Hepatocyte (in vitro differentiated cells): ENCODE measurements around the gene RBBP8NL. TPM values are rescaled to one million over a fixed set of nuclear protein-coding genes. Genes with fewer than 3 reads are reported as not detected.

ENCODE experiments used
- DNase-seq: peaks from one replicate; pipeline ENCODE4 v3.0.0-alpha.2; 2016; ENCODE audit warnings: low spot score
- H2AFZ ChIP-seq: fragments of 200-600 bp; sonication (generic); 2 replicates; pipeline ENCODE4 v1.6.0; 2016; ENCODE audit warnings: antibody characterized with exemption, mild to moderate bottlenecking
- H3K27ac ChIP-seq: fragments of 200-600 bp; sonication (generic); 2 replicates; pipeline ENCODE4 v1.5.1; 2016; ENCODE audit warnings: mild to moderate bottlenecking
- H3K27me3 ChIP-seq: fragments of 200-600 bp; sonication (generic); 2 replicates; pipeline ENCODE4 v1.6.1; 2016
- H3K36me3 ChIP-seq: fragments of 200-600 bp; sonication (generic); replicated peaks from 2 replicates; pipeline ENCODE4 v1.5.1; 2016; ENCODE audit warnings: low read depth; ENCODE audit not compliant: insufficient read depth
- H3K4me1 ChIP-seq: fragments of 200-600 bp; sonication (generic); 2 replicates; pipeline ENCODE4 v1.5.1; 2016; ENCODE audit warnings: mild to moderate bottlenecking, moderate library complexity; ENCODE audit not compliant: insufficient read depth
- H3K4me2 ChIP-seq: fragments of 200-600 bp; sonication (generic); 2 replicates; pipeline ENCODE4 v1.6.0; 2016
- H3K4me3 ChIP-seq: fragments of 200-600 bp; sonication (generic); 2 replicates; pipeline ENCODE4 v1.5.1; 2016; ENCODE audit warnings: mild to moderate bottlenecking
- H3K79me2 ChIP-seq: fragments of 200-600 bp; sonication (generic); 2 replicates; pipeline ENCODE4 v1.6.0; 2017; ENCODE audit warnings: mild to moderate bottlenecking
- H3K9me2 ChIP-seq: fragments of 200-600 bp; sonication (generic); replicated peaks from 2 replicates; pipeline ENCODE4 v1.6.0; 2017; ENCODE audit warnings: mild to moderate bottlenecking; ENCODE audit not compliant: insufficient read depth
- H3K9me3 ChIP-seq: fragments of 200-600 bp; sonication (generic); 2 replicates; pipeline ENCODE4 v1.5.1; 2016; ENCODE audit warnings: low read depth, mild to moderate bottlenecking
- H4K20me1 ChIP-seq: fragments of 200-600 bp; sonication (generic); 2 replicates; pipeline ENCODE4 v1.6.0; 2016; ENCODE audit warnings: mild to moderate bottlenecking; ENCODE audit not compliant: insufficient read depth, poor library complexity, severe bottlenecking
- EZH2 ChIP-seq: fragments of 200-600 bp; sonication (generic); IDR thresholded peaks from 2 replicates; pipeline ENCODE4 v1.6.1; 2016; ENCODE audit warnings: antibody characterized with exemption, mild to moderate bottlenecking, borderline replicate concordance
- EZH2phosphoT487 ChIP-seq: fragments of 200-600 bp; sonication (generic); IDR thresholded peaks from one replicate; pipeline ENCODE4 v1.6.1; 2018; ENCODE audit warnings: antibody characterized with exemption, mild to moderate bottlenecking, low read depth, moderate library complexity; ENCODE audit not compliant: unreplicated experiment, severe bottlenecking
- WGBS: methylation state at CpG from one replicate; pipeline ENCODE4 v1.1.6; 2016; ENCODE audit warnings: low lambda C conversion rate; ENCODE audit errors: missing lambda C conversion rate; 5-methylcytosine and 5-hydroxymethylcytosine counted together
- polyA plus RNA-seq: library from polyadenylated mRNA; unstranded; fragments of >200 nt; fragmentation: Nextera tagmentation; extraction: Ambion mirVana; gene quantifications from 2 replicates; pipeline ENCODE4 v1.2.1, GENCODE V29; 2016
- total RNA-seq: library from RNA; depleted of rRNA; stranded (reverse); fragments of >200 nt; gene quantifications from 2 replicates; pipeline ENCODE4 v1.2.3, GENCODE V29; 2014
- TF ChIP-seq, protein P1 (sequence below): fragments of 200-600 bp; sonication (generic); IDR thresholded peaks from 2 replicates; pipeline ENCODE4 v1.5.1; 2016; ENCODE audit warnings: antibody characterized with exemption, mild to moderate bottlenecking; ENCODE audit not compliant: poor library complexity

RBBP8NL gene
- total and polyA plus RNA-seq, 2 experiments from 2014 or later, result 5.7 to 6.4 TPM

DNA sequence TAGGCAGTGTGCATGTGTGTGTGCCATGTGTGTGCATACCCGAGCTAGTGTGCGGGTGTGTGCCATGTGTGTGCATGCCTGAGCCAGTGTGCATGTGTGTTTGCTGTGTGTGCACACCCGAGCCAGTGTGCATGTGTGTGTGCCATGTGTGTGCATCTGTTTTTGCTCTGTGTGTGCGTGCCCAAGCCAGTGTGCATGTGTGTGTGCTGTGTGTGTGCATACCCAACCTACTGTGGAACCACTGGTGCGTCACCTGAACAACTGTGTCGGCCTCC, 5.7 kb downstream of the RBBP8NL start:
- Histone ChIP-seq H3K4me3 (no peak overlapping the region), H2AFZ (no peak overlapping the region), H3K27ac (no peak overlapping the region), H3K9me3 (no peaks in the 10 kb centered on the region), H3K27me3 (no peaks in the 10 kb centered on the region), H3K36me3 (no peaks in the 10 kb centered on the region), H3K4me1 (peaks cover 22% of the 10 kb centered on the region), H3K9me2 (no peaks in the 10 kb centered on the region), H4K20me1 (no peaks in the 10 kb centered on the region), H3K4me2 (no peak overlapping the region), H3K79me2 (peaks cover 8% of the 10 kb centered on the region)
- TF ChIP-seq EZH2 (no peak), EZH2phosphoT487 (no peak)
- TF ChIP-seq, protein P1, sequence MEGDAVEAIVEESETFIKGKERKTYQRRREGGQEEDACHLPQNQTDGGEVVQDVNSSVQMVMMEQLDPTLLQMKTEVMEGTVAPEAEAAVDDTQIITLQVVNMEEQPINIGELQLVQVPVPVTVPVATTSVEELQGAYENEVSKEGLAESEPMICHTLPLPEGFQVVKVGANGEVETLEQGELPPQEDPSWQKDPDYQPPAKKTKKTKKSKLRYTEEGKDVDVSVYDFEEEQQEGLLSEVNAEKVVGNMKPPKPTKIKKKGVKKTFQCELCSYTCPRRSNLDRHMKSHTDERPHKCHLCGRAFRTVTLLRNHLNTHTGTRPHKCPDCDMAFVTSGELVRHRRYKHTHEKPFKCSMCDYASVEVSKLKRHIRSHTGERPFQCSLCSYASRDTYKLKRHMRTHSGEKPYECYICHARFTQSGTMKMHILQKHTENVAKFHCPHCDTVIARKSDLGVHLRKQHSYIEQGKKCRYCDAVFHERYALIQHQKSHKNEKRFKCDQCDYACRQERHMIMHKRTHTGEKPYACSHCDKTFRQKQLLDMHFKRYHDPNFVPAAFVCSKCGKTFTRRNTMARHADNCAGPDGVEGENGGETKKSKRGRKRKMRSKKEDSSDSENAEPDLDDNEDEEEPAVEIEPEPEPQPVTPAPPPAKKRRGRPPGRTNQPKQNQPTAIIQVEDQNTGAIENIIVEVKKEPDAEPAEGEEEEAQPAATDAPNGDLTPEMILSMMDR, result no peak
- WGBS, result 94% methylated on average over 6 of the region's 6 CpGs
- no peak for DNase-seq

DNA sequence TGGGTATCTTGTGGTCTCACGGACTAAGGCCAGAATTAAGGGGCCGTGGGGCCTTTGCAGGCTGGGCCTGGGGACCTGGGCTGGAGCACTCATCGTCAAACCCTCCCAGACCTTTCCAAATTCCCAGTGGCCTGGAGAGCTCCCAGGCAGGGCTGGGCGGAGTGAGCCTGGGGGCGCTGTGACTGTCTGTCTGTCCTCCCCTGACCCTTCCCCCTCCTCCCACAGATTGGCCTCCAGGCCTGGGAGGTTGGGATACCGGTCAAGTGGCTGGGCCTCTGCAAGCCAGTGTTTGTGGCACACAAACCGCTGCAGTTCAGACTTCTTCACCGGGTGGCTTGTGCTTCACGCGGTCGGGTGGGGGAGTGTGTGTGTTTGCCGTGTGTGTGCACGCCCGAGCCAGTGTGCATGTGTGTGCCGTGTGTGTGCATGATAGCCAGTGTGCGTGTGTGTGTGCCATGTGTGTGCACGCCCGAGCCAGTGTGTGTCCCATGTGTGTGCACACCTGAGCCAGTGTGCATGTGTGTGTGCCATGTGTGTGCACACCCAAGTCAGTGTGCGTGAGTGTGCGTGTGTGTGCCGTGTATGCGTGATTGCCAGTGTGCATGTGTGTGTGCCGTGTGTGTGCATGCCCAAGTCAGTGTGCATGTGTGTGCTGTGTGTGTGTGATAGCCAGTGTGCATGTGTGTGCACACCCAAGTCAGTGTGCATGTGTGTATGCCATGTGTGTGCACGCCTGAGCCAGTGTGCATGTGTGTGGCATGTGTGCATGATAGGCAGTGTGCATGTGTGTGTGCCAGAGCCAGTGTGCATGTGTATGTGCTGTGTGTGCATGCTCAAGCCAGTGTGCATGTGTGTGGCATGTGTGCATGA, 6.3 kb downstream of the RBBP8NL start:
- H3K9me2 ChIP-seq, result no peaks in the 10 kb centered on the region
- WGBS, result 89% methylated on average over 24 of the region's 24 CpGs
- no peaks in the 10 kb centered on the region for H3K36me3 ChIP-seq

GRCh38 chr20:62419759-62420158, 7.6 kb downstream of the RBBP8NL start:
- no peaks in the 10 kb centered on the region for H3K9me3 ChIP-seq
- no peak overlapping the region for H3K4me2 ChIP-seq
- TF ChIP-seq EZH2, result no peak
- TF ChIP-seq, protein P1, result no peak
- TF ChIP-seq EZH2phosphoT487, result no peak
- H3K4me1 ChIP-seq, result peaks cover 13% of the 10 kb centered on the region
- H2AFZ ChIP-seq, result no peak overlapping the region
- no peak for DNase-seq
- peaks cover 4% of the 10 kb centered on the region for H3K79me2 ChIP-seq
- WGBS, result 94% methylated on average over 9 of the region's 9 CpGs
- H3K4me3 ChIP-seq, result no peak overlapping the region
- no peaks in the 10 kb centered on the region for H3K9me2 ChIP-seq
- H3K27ac ChIP-seq, result no peak overlapping the region
- H3K36me3 ChIP-seq, result no peaks in the 10 kb centered on the region
- H3K27me3 ChIP-seq, result no peaks in the 10 kb centered on the region
- H4K20me1 ChIP-seq, result no peaks in the 10 kb centered on the region

More for the DNA sequence above, 6.3 kb downstream of the RBBP8NL start:
- no peak for TF ChIP-seq EZH2
- TF ChIP-seq EZH2phosphoT487, result no peak
- TF ChIP-seq, protein P1, result no peak
- Histone ChIP-seq H3K27ac (no peak overlapping the region), H3K79me2 (peaks cover 8% of the 10 kb centered on the region), H3K9me3 (no peaks in the 10 kb centered on the region), H4K20me1 (no peaks in the 10 kb centered on the region), H3K4me2 (no peak overlapping the region), H3K27me3 (no peaks in the 10 kb centered on the region), H3K4me1 (peaks cover 17% of the 10 kb centered on the region), H2AFZ (no peak overlapping the region), H3K4me3 (no peak overlapping the region)
- no peak for DNase-seq
